Left ventricle myocardium superior (tissue), 1 donor: ENCODE measurements around the gene ENTHD1. TPM values are rescaled to one million over a fixed set of nuclear protein-coding genes. Genes with fewer than 3 reads are reported as not detected.
"Not testable (repeated sequence)": the region's sequence is repeated elsewhere in the genome, so short reads cannot be mapped to it uniquely, and the experiment has no call there.

Experiments used
- ATAC-seq: fragments of 200-7000 bp; cut with Tn5 transposase; one replicate; pipeline ENCODE4 v1.9.1; 2020; ENCODE audit warnings: mild to moderate bottlenecking, moderate library complexity
- DNase-seq: peaks from one replicate; pipeline ENCODE4 v3.0.0-alpha.2; 2020
- intact Hi-C: fragments of 100-400 bp; cut with micrococcal nuclease; formaldehyde crosslinking; loops from one replicate; pipeline ENCODE4 v1.11.0; 2022
- total RNA-seq: library from RNA; stranded (reverse); fragmentation: NEBNext Ultra II Directional; extraction: Animal tissue kit (Norgen Biotek cat#: 25700); gene quantifications from one replicate; pipeline ENCODE4 v1.2.1, GENCODE V29; 2021
- donor health status: DM: no; HTN: yes; CAD: no; lungs with severe emphysema.

The ENTHD1 gene
- total RNA-seq, 1 donor from 2014 or later: not detected

DNA sequence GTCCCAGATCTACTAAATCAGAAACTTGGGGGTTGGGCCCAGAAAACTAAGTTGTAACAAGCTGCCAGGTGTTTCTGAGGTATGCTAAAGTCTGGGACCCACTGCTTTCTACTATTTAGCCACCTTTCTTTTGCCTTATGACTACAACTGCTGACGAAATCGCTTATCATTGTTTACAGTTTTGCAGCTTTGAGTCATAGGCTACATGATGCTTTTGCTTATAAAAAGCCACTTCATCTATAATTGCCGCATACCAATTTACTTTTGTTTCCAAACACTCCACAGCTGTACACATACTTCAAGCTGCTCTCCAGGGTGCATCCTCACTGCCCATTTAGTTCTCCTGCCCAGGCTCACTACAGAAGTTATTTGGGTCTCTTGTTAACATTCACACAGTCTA is 144.7 kb downstream of the ENTHD1 start:
- no peak for DNase-seq
- intact Hi-C loops: no loop called here
- no peak for ATAC-seq

DNA sequence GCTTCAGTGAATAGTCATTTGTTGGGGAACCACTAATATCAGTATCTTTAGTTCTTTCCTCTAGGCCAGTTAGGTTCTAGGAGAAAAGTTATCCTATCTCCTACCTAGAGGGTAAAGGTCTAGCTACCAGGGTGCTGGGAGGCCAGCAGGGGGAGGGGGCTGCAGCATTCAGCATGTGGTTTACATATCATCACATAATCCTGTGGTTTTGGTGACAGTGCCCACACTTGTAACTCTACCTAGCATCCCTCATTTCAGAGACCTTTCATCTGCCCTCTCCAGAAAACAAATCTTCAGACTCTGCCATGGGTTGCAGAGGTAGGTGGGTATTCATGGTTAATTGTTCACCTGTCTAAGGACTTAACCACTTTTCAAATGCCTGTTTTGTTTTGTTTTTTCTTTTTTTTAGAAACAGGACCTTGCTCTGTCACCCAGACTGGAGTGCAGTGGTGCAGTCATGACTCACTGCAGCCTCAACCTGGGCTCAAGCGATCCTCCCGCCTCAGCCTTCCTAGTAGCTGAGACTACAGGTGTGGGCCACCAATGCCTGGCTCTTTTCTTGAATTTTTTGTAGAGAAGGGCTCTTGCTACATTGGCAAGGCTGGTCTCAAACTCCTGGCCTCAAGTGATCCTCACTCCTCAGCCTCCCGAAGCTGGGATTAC is 146.8 kb downstream of the ENTHD1 start:
- no peak for DNase-seq
- intact Hi-C loops: no loop called here
- no peak for ATAC-seq

DNA sequence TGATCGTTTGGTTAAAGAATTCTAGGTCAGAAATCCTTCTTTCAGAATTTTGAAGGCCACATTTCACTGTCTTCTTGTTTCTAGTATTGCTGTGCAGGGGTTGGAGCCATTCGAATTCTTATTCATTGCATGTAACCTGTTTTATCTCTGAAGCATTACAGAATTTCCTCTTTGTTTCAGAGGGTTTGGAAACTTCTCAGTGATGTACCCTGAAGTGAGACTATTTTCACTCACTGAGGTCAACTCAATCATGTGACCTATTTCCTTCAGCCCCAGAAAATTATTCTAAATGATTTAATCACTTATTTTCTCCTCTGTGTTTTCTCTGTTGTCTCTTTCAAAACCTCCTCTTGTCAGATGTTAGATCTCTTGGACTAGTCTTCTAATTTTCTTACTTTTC is 147.8 kb downstream of the ENTHD1 start:
- ATAC-seq (no peak), DNase-seq (no peak)
- intact Hi-C loops: no loop called here

DNA sequence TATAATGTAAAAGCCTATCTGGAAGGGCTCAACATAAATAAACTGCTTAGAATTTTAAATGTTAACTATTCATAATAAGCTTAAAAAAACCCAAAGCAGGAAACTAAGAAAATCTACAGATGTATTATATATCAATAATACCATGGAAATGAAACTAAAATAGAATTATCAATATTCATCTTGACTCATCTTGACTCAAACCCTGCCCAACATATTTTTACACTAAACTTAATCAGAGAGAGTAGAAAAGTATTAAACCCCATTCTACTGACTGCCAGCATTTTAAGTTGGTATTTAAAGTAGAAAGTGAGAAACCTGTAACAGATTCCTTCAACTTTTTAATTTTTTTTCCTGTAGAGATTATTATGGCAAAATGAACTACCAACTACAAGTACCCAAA is 149.2 kb downstream of the ENTHD1 start:
- ATAC-seq (no peak), DNase-seq (no peak)
- intact Hi-C loops: no loop called here

DNA sequence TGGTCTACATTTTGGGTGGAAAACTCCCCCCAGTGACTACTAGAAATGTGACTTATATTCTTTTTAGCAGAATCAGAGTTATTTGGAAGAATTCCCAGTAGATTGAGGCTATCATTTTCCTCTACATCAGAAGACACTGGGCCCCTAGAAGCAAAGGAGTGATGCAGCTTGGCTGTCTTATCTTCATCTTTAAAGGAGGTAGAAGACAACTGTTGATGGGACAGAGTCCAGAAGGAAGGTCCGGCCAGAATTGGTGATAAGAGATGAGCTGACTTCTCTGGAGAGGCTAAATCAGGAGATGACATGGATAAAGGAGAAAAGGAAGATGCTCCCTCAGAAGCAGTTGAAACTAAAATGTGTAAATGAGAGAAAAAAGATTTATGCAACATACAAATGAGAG is 149.6 kb downstream of the ENTHD1 start:
- no peak for ATAC-seq
- intact Hi-C loops: no loop called here
- no peak for DNase-seq

DNA sequence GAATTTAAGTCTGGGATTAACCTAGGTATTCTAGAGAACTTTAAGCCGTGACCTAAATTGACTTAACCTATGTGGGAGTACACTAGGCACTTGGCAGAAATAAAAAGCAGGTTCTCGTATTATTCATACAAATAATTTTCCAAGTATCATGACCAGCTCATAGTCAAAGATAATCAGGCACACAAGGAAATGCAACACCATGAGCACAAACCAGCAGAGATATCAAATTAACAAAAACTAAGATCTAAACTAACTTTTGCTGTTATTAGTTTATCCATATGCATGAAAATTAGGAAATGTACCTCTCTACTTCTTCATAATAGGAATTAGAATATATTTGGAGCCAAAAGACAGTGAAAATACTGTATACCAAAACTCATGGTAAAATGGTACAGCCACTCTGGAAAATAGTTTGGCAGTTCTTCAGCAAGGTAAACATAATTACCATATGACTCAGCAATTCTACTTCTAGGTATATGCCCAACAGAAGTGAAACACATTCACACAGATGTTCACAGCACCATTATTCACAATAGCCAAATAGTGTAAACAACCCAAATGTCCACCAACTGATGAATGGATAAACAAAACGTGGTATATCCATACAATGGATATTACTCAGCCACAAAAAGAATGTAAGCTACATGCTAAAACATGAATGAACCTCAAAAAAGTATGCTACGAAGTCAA is 154.1 kb downstream of the ENTHD1 start:
- intact Hi-C loops: no loop called here
- ATAC-seq (no peak), DNase-seq (no peak)

DNA sequence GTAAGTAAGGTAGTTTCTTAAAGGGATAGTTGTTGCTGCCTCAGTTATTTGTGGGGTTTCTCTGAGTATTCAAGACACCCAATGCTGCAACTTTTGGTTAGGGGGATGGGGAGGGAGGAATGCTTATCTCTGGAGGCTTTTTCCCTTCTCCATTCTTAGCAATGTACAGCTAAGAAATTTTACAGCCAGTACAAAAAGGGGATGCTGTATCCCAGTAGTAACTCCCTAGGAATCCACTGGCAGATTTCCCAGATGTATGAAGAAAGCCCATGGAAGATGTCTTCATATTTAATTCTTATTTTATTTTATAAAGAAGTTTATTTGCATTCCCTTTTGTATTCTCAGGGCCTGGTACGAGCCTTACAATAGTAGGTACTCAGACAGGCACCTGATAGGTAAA is 154.8 kb downstream of the ENTHD1 start:
- DNase-seq (no peak), ATAC-seq (no peak)
- intact Hi-C loops: no loop called here

DNA sequence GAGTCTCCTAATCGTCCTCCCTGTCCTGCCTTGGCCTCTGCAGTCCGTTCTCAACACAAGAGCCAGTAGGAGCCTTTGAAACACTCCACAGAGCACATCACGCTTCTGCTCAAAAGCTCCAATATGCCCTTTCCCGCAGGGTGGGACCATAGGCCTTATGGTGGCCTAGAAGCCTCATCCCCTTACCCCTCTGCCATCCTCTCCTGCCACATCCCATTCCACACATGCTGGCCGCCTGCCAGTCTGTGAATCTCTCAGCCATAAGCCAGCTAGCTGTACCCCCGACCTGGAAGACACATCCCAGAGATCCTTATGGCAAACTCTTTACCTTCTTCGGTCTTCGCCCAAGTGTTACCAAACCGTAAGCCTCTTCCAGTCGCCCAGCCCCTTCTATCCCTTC is 157.8 kb downstream of the ENTHD1 start:
- DNase-seq (no peak), ATAC-seq (no peak)
- intact Hi-C loops: no loop called here

DNA sequence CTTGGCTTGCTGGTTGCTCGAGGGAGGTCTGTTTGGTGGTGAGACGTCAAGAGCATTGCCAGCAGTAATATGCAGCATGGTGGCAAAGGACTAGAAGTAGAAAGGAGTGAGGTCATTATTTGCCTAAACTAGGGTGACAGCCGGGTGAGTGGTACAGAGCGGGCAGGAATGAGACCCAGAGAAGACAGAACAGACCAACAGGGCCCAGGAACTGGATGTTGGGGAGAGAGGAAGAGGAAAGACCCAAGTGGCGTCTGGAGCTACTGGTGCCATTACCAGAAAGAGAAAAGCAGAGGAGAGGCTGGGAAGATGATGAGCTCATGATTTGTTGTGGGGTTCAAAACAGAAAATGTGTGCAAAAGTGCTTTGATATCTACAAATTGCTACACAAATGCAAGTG is 158.7 kb downstream of the ENTHD1 start:
- no peak for ATAC-seq
- DNase-seq: no peak
- intact Hi-C loops: no loop called here

DNA sequence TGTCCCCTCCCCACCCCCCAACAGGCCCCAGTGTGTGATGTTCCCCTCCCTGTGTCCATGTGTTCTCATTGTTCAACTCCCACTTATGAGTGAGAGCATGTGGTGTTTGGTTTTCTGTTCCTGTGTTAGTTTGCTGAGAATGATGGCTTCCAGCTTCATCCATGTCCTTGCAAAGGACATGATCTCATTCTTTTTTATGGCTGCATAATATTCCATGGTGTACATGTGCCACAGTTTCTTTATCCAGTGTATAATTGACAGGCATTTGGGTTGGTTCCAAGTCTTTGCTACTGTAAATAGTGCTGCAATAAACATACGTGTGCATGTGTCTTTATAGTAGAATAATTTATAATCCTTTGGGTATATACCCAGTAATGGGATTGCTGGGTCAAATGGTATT is 159.5 kb downstream of the ENTHD1 start:
- intact Hi-C loops, DNase-seq, ATAC-seq: not testable (repeated sequence)

DNA sequence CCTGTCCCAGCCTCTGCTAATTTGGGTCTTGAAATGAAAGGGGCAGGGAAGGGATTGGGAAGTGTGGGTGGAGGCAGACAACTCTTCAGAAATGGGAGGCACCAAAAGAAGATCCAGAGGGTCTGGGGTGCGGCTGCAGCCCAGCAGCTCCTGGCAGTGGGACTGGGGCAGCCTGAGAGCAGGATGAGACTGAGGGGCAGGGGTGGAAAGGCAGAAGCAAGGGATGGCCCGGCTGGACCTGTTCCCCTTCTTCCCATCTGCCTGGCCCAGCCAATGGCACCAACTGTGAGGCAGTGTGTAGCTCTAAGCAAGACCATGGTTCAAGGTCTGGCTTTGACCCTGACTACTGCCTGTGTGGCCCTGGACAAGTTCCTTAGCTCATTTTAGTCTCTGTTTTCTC is 160.4 kb downstream of the ENTHD1 start:
- ATAC-seq: no peak
- intact Hi-C loops: no loop called here
- DNase-seq: no peak

DNA sequence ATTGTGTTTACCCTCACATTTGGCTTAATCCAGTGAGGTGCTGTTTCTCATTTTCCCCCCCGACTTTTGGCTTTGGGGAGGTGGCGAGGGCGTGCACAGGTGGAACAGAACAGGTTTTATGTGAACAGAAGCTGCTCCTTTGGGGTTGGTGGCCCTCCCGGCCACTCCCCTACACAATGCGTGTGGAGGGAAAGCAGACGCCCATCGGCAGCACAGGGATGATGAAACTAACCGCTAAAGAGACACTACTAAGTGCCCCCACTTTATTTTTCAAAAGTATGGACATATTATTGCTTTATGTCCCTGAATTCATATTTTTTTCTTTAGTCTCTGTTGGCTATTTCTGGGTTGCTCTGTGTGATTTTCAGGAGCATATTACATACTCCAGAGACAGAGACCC is 160.9 kb downstream of the ENTHD1 start:
- DNase-seq (no peak), ATAC-seq (no peak)
- intact Hi-C loops: no loop called here

DNA sequence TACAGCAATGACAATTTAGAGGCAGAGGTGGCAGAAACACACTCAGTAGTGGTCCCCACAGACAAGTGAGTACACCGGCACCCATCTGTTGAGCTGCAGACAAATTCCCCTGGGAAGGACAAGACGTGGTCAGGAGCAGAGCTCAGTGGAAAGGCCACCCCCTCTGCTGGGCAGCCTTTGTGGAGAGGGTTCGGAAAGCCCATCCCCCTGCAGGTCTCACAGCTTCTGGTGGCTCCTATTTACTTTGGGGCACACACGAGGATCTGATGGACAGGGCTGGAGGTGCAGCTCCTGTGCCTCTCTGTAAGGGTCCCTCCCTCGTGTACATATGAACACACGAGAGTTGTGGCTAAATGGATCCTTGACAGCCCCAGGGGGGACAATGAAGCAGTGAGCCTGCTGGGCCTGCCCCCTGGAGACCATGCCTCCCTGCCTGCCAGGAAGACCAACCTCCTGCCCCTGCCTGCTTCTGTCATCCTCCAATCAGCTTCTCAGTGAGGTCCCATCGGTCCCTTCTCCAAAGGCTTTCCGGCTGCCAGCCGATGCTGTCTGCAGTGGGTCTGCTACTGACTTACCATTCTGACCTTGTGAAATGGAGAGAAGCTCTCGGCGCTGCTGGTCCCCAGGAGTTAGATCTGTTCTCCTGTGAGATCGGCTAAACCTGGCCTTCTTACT is 161.5 kb downstream of the ENTHD1 start:
- DNase-seq (no peak), ATAC-seq (no peak)
- intact Hi-C loops: no loop called here

DNA sequence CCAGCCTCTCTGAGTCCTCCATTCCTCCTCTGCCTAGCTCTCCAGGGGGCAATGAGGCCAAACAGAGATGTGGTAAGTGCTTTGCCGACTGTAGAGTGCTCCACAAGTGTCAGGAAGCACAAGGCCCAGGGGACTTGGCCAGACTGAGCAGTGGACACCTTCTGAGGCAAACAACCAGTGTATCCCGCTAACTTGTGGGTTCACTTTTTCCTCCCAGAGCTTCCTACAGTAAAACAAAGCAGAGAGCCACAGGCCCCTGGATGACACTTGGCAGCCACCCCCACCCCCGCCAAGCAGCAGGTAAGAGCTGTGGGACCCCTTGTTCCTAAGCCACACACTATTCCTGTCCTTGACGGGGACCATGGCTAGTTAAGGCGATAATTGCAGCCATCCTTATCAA is 162.1 kb downstream of the ENTHD1 start:
- DNase-seq (no peak), ATAC-seq (no peak)
- intact Hi-C loops: no loop called here

DNA sequence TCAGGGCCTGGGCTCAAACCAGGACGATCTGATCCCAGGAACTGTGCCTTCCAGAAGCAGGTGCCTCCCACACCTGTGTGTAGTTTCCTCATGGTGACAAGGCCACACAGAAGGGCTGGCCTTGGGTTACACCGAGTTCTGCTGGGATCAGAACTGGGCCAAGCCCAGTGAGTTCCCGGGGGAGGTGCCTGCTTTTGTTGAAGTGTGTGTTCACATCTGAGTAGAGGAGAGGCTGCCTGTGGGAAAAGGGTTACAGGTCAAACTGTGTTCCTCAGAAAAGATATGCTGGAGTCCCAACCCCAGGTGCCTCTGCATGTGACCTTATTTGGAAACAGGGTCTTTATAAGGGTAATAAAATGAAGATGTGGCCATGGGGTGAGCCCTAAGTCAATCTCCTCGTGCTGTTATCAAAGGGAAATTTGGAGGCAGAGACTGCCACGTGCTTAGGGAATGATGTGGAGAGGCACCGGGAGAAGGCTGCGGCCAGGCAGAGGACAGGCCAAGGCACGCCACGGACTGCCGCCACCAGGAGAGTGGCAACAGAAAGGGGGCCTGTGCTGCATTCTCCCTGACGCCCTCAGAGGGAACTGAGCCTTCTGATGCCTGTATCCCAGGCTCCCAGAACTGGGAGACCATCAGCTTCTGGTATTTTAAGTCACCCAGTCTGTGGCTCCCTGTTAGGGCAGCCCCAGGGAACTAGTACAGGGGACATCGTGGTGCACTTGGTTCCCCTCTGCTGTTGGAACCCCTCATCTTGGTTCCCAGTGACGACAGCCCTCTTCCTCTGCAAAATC is 164.2 kb downstream of the ENTHD1 start:
- DNase-seq (no peak), ATAC-seq (no peak)
- intact Hi-C loops: no loop called here

DNA sequence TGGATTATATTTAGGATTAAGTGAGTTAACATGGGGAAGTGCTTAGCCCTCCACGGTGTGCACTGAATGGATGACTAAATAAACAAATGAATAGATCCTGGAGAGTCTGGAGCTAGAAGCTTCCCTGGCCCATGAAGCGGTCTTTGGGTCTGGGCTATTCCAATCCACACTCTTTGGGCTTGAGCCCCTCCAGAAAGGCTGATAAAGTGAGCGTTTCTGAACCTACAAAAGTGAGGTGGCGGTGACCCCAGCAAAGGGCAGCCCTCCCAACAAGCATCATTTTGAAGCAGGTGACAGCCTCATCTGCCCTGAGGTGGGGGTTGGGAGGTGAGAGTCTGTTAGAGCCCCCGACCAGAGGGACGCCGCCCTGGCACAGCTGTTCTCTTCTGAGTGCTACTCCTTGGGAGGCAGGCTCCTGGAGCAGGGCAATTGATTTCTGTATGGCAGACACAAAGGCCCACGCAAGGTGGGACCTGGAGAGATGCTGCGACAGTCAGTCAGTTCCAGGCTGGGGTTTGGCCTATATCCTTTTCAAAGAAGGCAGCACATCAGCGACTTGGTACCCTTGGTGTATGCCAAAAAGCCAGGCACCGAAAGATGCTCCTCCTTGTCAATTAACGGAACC is 165.2 kb downstream of the ENTHD1 start:
- DNase-seq (no peak), ATAC-seq (no peak)
- intact Hi-C loops: no loop called here

DNA sequence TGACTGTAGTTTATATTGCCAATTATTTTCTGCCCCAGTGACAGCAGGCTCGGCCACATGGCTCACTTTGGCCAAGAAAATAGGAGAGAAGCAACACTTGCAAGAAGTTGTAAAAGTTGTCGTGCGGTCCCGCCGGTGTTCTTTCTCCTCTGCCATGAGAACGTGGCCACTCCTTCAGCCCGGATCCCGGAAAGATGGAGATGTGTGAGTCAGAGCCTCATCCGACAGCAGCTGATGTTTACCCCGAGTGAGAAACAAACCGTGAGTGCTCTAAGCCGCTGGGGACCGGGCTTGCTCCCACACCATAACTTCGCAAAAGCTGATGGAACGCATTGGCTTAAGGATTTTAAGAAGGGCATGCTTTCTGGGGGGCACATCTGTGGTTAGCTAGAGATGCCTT is 166.0 kb downstream of the ENTHD1 start:
- ATAC-seq (no peak), DNase-seq (no peak)
- intact Hi-C loops: no loop called here

DNA sequence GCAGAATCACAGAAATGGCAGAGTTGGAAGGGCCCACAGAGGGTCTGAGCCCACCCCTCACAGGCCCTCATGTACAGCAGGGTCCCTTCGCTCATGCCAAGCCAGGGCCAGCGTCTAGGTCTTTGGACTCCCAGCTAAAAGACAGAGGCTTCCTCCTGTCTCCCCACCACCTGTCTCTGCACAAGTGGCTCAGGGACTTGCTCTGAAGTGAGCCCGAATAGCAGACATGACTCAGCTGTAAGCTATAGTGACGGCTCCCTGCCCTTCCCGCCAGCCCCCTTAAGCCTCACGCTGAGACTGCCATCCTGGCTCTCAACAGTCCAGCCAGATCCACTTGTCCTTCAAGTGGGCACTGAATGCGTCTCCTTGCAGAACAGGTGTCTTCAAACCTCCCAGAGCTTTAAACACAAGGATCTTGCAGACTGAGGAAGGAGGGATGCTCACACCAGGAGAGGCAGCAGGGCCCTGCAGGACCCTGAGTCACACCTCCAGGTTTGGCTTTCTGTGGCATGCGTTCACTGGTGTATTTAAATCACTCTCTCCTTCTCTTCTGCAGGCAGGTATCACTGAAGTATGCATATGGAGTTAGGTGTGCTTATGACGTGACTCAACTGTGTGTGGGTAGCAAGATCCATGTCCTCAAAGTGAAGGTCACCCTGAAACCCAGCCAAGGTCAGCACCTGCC is 168.1 kb downstream of the ENTHD1 start:
- ATAC-seq (no peak), DNase-seq (no peak)
- intact Hi-C loops: no loop called here

DNA sequence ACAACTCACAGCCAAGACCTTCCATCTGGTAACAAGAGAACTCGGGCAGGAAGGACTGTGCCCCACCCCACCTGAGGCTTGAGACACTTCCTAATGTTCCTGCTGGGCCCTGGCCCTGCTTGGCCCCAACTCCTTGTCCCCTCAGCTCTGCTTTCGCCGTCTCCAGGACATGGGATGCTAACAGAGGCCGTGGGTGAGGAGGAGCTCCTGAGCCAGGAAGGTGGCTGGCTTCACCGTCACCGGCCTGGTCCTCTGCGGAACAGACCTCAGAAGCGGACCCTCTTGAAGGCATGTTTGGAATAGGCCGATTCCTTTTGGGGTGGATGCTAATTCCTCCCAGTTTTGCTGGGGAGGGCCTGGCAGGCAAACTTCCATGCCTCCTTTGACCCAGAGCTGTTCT is 168.7 kb downstream of the ENTHD1 start:
- ATAC-seq (no peak), DNase-seq (no peak)
- intact Hi-C loops: no loop called here
